CD8-positive, alpha-beta memory T cell (primary cell): ENCODE data around the gene WNT7A. TPM values are rescaled to one million over a fixed set of nuclear protein-coding genes. Genes with fewer than 3 reads are reported as not detected.

ENCODE experiments used
- CTCF ChIA-PET: fragments of 350-600 bp; sonication (Branson Sonifier 250); formaldehyde crosslinking; loops from one replicate; lab custom pipeline; 2021; ENCODE audit warnings: antibody characterized with exemption; lab: Charles Lee
- POLR2A ChIA-PET: fragments of 350-600 bp; sonication (Branson Sonifier 250); formaldehyde crosslinking; loops from one replicate; lab custom pipeline; 2021; ENCODE audit warnings: antibody characterized with exemption; lab: Charles Lee
- DNase-seq, 5 donors: peaks; one replicate each; pipeline versions ENCODE4 v3.0.0 to v3.0.0-alpha.2; 2020 to 2022; ENCODE audit warnings: mixed read lengths in 1 of 5
- H3K27ac ChIP-seq: one replicate; pipeline ENCODE4 v1.7.0; 2013; ENCODE audit warnings: low read depth, mild to moderate bottlenecking, low read length, moderate library complexity
- H3K27me3 ChIP-seq: 2 replicates; pipeline ENCODE4 v1.7.0; 2013; ENCODE audit warnings: low read length, mild to moderate bottlenecking; ENCODE audit not compliant: insufficient read depth, poor library complexity, severe bottlenecking
- H3K36me3 ChIP-seq: 2 replicates; pipeline ENCODE4 v1.7.0; 2013; ENCODE audit warnings: mild to moderate bottlenecking, low read length, moderate library complexity; ENCODE audit not compliant: insufficient read depth
- H3K4me1 ChIP-seq: 2 replicates; pipeline ENCODE4 v1.7.0; 2013; ENCODE audit warnings: mild to moderate bottlenecking, low read length, moderate library complexity; ENCODE audit not compliant: insufficient read depth
- H3K4me3 ChIP-seq: 2 replicates; pipeline ENCODE4 v1.7.0; 2013; ENCODE audit warnings: mild to moderate bottlenecking, low read length
- H3K9me3 ChIP-seq: 2 replicates; pipeline ENCODE4 v1.7.0; 2013; ENCODE audit warnings: mild to moderate bottlenecking, low read length
- H3K27ac Mint-ChIP-seq, 8 donors: one replicate each; pipeline ENCODE4 v1.8.0; 2020 to 2021; ENCODE audit warnings: mixed read lengths in 8 of 8, mild to moderate bottlenecking in 6 of 8, inconsistent platforms in 3 of 8, moderate library complexity in 3 of 8
- H3K27me3 Mint-ChIP-seq, 2 donors: one replicate each; pipeline ENCODE4 v1.8.0; 2020 to 2021; ENCODE audit warnings: mixed read lengths in 2 of 2, mild to moderate bottlenecking in 1 of 2, moderate library complexity in 1 of 2
- H3K36me3 Mint-ChIP-seq, 3 donors: one replicate each; pipeline ENCODE4 v1.8.0; 2020 to 2021; ENCODE audit warnings: mixed read lengths in 3 of 3, inconsistent platforms in 1 of 3, mild to moderate bottlenecking in 1 of 3
- H3K4me1 Mint-ChIP-seq, 3 donors: one replicate each; pipeline ENCODE4 v1.8.0; 2020 to 2021; ENCODE audit warnings: mixed read lengths in 3 of 3, inconsistent platforms in 1 of 3, mild to moderate bottlenecking in 1 of 3
- H3K4me3 Mint-ChIP-seq, 7 donors: one replicate each; pipeline ENCODE4 v1.8.0; 2020 to 2021; ENCODE audit warnings: mixed read lengths in 7 of 7, mild to moderate bottlenecking in 6 of 7, moderate library complexity in 4 of 7, inconsistent platforms in 2 of 7
- H3K9me3 Mint-ChIP-seq, 5 donors: one replicate each; pipeline ENCODE4 v1.8.0; 2020 to 2022; ENCODE audit warnings: mixed read lengths in 5 of 5, mild to moderate bottlenecking in 3 of 5, moderate library complexity in 2 of 5, inconsistent platforms in 1 of 5
- polyA plus RNA-seq: library from polyadenylated mRNA; unstranded; fragments of 300-500 nt; fragmentation: Illumina TruSeq; gene quantifications from one replicate; pipeline ENCODE4 v1.2.3, GENCODE V29; 2021
- total RNA-seq, 2 experiments: library from RNA; stranded (reverse); gene quantifications; one replicate each; pipeline ENCODE4 v1.2.3, GENCODE V29; 2021

The WNT7A gene
- total and polyA plus RNA-seq, 3 experiments from 2014 or later: 0.31 to 1.5 (median 0.38) TPM

DNA sequence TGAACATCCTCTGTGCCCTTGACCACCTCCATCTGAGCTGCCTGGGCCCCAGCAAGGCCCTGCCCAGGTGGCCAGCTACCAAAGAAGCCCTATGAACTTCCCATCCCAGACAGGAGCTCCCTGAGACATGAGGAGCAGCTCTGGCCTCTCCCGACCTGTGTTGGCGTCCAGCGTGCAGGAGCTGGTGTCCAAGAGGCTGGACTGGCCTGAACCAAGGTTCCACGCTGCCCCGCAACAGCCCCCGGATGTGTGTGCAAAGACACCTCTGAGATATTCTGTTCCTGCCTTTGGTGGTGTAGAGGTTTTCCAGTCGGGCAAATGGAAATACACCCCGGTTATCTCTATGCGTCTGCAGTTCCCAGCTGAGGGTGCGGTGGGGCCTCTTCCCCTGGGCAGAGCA, 42.1 kb downstream of the WNT7A start:
- Mint-ChIP-seq H3K9me3 (no peaks in the 10 kb centered on the region), H3K4me1 (no peaks in the 10 kb centered on the region), H3K36me3 (no peaks in the 10 kb centered on the region), H3K27ac (no peak overlapping the region), H3K4me3 (no peak overlapping the region), H3K27me3 (peaks cover 6 to 19% of the 10 kb centered on the region in 2 donors)
- no peak for DNase-seq
- ChIA-PET CTCF (no interaction called here), POLR2A (no interaction called here)
- H3K4me1 ChIP-seq: no peaks in the 10 kb centered on the region
- no peaks in the 10 kb centered on the region for H3K9me3 ChIP-seq
- no peak overlapping the region for H3K27ac ChIP-seq
- no peak overlapping the region for H3K4me3 ChIP-seq
- no peaks in the 10 kb centered on the region for H3K36me3 ChIP-seq
- H3K27me3 ChIP-seq: no peaks in the 10 kb centered on the region

- Histone ChIP-seq H3K9me3 (no peaks in the 10 kb centered on the region), H3K27ac (no peak overlapping the region), H3K36me3 (no peaks in the 10 kb centered on the region), H3K27me3 (no peaks in the 10 kb centered on the region), H3K4me3 (no peak overlapping the region), H3K4me1 (no peaks in the 10 kb centered on the region)
- no peaks in the 10 kb centered on the region for H3K36me3 Mint-ChIP-seq
- DNase-seq: no peak
- H3K27me3 Mint-ChIP-seq: peaks cover 6 to 19% of the 10 kb centered on the region in 2 donors
- H3K27ac Mint-ChIP-seq: peak overlapping the region in 1 of 8 donors; percentile 17
- ChIA-PET POLR2A (no interaction called here), CTCF (no interaction called here)
- H3K4me3 Mint-ChIP-seq: no peak overlapping the region
- H3K9me3 Mint-ChIP-seq: no peaks in the 10 kb centered on the region
- no peaks in the 10 kb centered on the region for H3K4me1 Mint-ChIP-seq
Observed at GRCh38 chr3:13836658-13837587, 42.9 kb downstream of the WNT7A start.

- H3K27ac Mint-ChIP-seq: no peak overlapping the region
- H3K27ac ChIP-seq: no peak overlapping the region
- DNase-seq: no peak
- H3K4me1 ChIP-seq: no peaks in the 10 kb centered on the region
- no peaks in the 10 kb centered on the region for H3K9me3 Mint-ChIP-seq
- no peaks in the 10 kb centered on the region for H3K36me3 ChIP-seq
- no peak overlapping the region for H3K4me3 Mint-ChIP-seq
- H3K27me3 Mint-ChIP-seq: peaks cover 6 to 19% of the 10 kb centered on the region in 2 donors
- no peak overlapping the region for H3K4me3 ChIP-seq
- CTCF ChIA-PET: no interaction called here
- no peaks in the 10 kb centered on the region for H3K4me1 Mint-ChIP-seq
- no peaks in the 10 kb centered on the region for H3K9me3 ChIP-seq
- H3K27me3 ChIP-seq: no peaks in the 10 kb centered on the region
- H3K36me3 Mint-ChIP-seq: no peaks in the 10 kb centered on the region
- POLR2A ChIA-PET: no interaction called here
Observed at GRCh38 chr3:13835246-13835645, 44.6 kb downstream of the WNT7A start.

DNA sequence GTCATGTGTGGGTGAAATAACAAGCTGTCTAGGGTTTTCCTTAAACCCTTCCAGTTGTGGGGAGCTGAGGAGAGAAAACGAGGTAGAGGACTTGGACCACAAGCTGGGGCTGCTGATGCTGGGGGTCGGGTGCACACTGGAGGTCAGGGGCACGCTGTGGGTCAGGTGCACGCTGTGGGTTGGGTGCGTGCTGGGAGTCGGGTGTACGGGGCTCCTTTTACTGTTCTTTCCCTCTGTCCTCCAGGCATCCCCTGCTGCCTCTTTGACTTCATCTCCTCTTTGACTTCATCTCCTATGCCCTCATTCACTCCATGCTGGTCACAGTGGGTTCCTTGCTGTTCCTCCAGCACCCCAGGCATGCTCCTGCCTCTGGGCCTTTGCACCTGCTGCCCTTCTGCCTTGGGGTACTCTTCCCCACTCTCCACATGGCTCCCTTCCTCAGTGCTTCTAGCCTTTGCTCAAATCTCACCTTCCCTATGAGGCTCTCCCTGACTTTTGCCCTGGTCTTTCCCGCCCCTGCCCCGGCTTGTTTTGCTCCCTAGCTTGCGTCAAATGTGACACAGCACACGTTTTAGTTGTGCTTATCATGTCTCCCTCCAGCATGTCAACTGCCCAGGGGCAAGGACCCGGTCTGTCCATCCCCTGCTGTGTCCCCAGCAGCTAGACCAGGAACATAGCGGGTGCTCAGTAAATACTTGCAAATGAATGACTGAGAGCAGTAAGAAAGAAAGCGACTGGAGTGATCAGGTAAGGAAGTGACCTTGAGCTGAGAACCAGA, 45.4 kb downstream of the WNT7A start:
- no peak overlapping the region for H3K4me3 ChIP-seq
- H3K27ac Mint-ChIP-seq: no peak overlapping the region
- no peak for DNase-seq
- H3K27me3 Mint-ChIP-seq: peaks cover 6 to 19% of the 10 kb centered on the region in 2 donors
- H3K36me3 Mint-ChIP-seq: no peaks in the 10 kb centered on the region
- ChIA-PET CTCF (no interaction called here), POLR2A (no interaction called here)
- H3K4me3 Mint-ChIP-seq: no peak overlapping the region
- H3K27me3 ChIP-seq: no peaks in the 10 kb centered on the region
- no peak overlapping the region for H3K27ac ChIP-seq
- H3K4me1 ChIP-seq: no peaks in the 10 kb centered on the region
- H3K9me3 Mint-ChIP-seq: no peaks in the 10 kb centered on the region
- H3K36me3 ChIP-seq: no peaks in the 10 kb centered on the region
- no peaks in the 10 kb centered on the region for H3K9me3 ChIP-seq
- no peaks in the 10 kb centered on the region for H3K4me1 Mint-ChIP-seq

- Histone ChIP-seq H3K4me1 (no peaks in the 10 kb centered on the region), H3K9me3 (no peaks in the 10 kb centered on the region), H3K27ac (no peak overlapping the region), H3K27me3 (no peaks in the 10 kb centered on the region), H3K36me3 (no peaks in the 10 kb centered on the region), H3K4me3 (no peak overlapping the region)
- H3K9me3 Mint-ChIP-seq: no peaks in the 10 kb centered on the region
- peaks cover 0 to 1% (median 0%) of the 10 kb centered on the region in 3 donors for H3K4me1 Mint-ChIP-seq
- H3K4me3 Mint-ChIP-seq: no peak overlapping the region
- H3K27ac Mint-ChIP-seq: peak overlapping the region in 1 of 8 donors; percentile 38
- ChIA-PET CTCF (no interaction called here), POLR2A (no interaction called here)
- no peak for DNase-seq
- peaks cover 6 to 19% of the 10 kb centered on the region in 2 donors for H3K27me3 Mint-ChIP-seq
- H3K36me3 Mint-ChIP-seq: no peaks in the 10 kb centered on the region
Observed at GRCh38 chr3:13833506-13834257, 46.2 kb downstream of the WNT7A start.

DNA sequence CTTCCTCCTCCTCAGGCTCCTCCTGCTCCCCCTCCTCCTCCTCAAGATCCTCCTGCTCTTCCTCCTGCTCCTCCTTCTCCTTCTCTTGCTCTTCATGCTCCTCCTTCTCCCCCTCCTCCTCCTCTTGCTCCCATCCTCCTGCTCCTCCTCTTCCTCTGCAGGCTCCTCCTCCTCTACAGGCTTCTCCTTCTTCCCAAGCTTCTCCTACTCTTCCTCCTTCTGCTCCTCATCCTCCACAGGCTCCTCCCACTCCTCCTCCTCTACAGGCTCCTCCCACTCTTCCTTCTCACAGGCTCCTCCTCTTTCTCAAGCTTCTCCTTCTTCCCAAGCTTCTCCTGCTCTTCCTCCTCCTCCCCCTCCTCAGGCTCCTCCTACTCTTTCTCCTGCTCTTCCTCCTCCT, 47.7 kb downstream of the WNT7A start:
- no peak overlapping the region for H3K4me3 Mint-ChIP-seq
- no peaks in the 10 kb centered on the region for H3K36me3 Mint-ChIP-seq
- no peaks in the 10 kb centered on the region for H3K4me1 ChIP-seq
- no peak overlapping the region for H3K27ac ChIP-seq
- peaks cover 6 to 19% of the 10 kb centered on the region in 2 donors for H3K27me3 Mint-ChIP-seq
- no peaks in the 10 kb centered on the region for H3K27me3 ChIP-seq
- no peaks in the 10 kb centered on the region for H3K36me3 ChIP-seq
- no peaks in the 10 kb centered on the region for H3K9me3 ChIP-seq
- no peaks in the 10 kb centered on the region for H3K9me3 Mint-ChIP-seq
- H3K4me1 Mint-ChIP-seq: peaks cover 0 to 1% (median 0%) of the 10 kb centered on the region in 3 donors
- ChIA-PET POLR2A (no interaction called here), CTCF (no interaction called here)
- no peak overlapping the region for H3K4me3 ChIP-seq
- no peak overlapping the region for H3K27ac Mint-ChIP-seq
- no peak for DNase-seq

DNA sequence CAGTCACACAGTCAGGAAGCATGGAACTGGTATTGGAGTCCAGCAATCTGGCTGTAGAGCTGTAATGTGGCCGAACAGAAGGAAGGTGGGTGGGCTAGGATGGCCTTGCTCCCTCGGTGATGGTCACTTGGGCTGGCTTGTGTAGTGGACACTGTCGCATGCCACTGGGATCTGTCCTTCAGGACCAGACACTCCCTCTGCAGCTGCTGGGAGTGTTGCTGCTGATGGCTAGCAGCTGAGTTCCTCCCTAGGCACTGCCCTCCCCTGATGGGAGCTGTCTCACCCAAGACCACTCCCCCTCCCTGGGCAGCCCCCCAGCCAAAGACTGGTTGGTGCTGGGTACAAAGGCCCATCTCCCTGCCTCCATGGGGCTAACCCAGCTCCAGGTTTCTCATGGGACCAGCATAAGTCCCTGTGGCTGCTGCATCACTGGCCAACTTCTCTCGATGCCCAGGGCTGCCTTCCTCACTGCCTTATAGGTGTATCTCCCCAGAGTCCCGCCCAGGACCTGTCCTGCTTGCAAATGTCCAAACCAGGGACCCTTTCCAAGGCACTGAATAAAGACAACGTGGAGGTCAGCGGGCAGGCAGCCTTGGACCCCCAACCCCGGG, 48.4 kb downstream of the WNT7A start:
- Histone ChIP-seq H3K27me3 (no peaks in the 10 kb centered on the region), H3K9me3 (no peaks in the 10 kb centered on the region), H3K4me1 (no peaks in the 10 kb centered on the region), H3K36me3 (no peaks in the 10 kb centered on the region), H3K27ac (no peak overlapping the region), H3K4me3 (no peak overlapping the region)
- Mint-ChIP-seq H3K27me3 (peaks cover 6 to 19% of the 10 kb centered on the region in 2 donors), H3K9me3 (no peaks in the 10 kb centered on the region), H3K36me3 (no peaks in the 10 kb centered on the region), H3K27ac (no peak overlapping the region), H3K4me1 (peaks cover 0 to 1% (median 0%) of the 10 kb centered on the region in 3 donors), H3K4me3 (no peak overlapping the region)
- POLR2A ChIA-PET: no interaction called here
- CTCF ChIA-PET: interaction anchor here (0.6 kb wide), 1 partner anchor 634 kb away, joined by 4 read pairs; no protein-coding TSS in a partner anchor
- DNase-seq: no peak
